NCI-H460 (cell line): Measurements from ENCODE around the gene POU3F3. TPM values are rescaled to one million over a fixed set of nuclear protein-coding genes. Genes with fewer than 3 reads are reported as not detected.

Experiments
- DNase-seq: peaks from one replicate; pipeline ENCODE4 v3.0.0-alpha.2; 2016; ENCODE audit warnings: low read depth; ENCODE audit errors: extremely low read depth
- total RNA-seq: library from RNA; depleted of rRNA; stranded (reverse); fragments of >200 nt; shearing (Covaris generic); gene quantifications from 2 replicates; pipeline ENCODE4 v1.2.3, GENCODE V29; 2014

The POU3F3 gene
- total RNA-seq, 1 experiment from 2014 or later = not detected

DNA sequence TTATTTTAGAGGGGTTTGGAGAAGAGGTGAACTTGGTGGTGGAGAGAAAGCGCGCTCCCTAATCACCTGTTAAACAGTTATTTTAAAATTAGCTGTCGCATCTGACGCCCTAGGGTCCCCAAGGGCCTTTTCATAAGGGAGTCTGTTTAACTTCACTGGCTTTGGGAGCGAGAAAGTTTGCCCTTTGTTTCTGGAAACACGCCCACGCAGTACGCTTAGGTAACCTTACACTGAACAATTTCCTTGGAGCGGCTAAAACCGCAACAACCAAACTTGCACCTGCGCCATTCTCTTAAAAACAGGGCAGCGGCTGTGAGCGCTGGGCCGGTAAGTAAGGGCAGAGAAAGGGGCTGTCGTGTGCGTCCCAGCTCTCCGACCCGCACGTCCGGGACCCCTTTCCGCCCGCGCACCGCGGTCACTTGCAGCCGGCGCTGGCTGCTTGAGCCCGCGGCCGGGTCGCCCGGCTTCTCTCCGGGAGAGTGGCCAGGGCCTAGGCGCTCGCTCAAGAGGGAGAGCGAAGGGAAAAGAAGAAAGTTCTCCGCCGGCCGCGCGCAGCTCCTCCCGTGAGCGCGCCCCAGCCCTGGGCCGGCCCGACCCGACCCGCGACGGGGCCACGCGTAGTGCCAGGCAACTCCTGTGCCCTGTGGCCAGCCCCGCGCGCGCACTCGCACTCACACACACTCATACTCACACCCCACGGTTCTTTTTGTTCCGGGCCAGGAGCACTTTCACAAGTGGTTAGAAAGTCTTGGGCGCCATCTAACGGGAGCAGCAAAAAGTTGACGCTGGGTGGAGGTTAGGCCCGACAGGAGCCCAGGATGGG, 19.2 kb downstream of the POU3F3 start:
- DNase-seq = peak; percentile 79

DNA sequence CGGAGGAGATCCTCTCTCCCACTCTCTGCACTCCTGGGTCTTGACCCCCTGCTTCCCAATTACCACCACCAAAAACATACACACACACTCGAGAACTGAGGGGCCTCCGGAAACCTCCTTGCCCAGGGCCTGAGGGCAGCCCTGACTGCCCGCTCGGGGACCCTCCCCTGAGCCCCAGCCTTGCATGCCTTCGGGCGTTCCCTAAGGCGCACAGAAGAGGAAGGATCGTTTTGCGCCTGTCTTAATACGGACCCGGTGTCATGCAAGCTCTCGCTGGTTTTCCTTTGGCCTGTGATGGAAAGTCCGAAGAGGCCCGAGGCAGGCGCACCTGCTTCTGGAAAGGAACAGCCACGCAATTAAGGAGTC, 19.8 kb downstream of the POU3F3 start:
- DNase-seq = no peak

DNA sequence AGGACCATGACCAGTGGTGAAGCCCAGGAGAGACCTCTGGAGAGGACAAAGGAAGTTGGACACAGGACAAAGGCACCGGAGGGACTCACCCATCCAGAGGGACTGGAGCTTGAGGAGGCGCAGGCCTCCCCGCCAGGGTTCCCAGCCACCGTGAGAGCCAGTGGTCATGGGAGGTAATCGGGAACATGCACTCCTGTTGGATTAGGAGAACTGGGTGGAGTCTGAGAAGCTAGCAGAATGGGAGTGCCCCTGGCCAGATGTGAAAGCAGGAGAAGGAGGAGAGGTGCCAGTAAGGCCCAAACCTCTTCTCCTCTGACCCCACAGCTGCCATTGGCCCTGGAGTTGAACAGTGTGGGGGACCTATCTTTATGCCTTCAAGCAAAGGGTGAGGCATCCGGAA, 20.3 kb downstream of the POU3F3 start:
- DNase-seq = no peak

- DNase-seq = no peak
These were observed 21.3 kb downstream of the POU3F3 start for GRCh38 chr2:104875262-104875661.

DNA sequence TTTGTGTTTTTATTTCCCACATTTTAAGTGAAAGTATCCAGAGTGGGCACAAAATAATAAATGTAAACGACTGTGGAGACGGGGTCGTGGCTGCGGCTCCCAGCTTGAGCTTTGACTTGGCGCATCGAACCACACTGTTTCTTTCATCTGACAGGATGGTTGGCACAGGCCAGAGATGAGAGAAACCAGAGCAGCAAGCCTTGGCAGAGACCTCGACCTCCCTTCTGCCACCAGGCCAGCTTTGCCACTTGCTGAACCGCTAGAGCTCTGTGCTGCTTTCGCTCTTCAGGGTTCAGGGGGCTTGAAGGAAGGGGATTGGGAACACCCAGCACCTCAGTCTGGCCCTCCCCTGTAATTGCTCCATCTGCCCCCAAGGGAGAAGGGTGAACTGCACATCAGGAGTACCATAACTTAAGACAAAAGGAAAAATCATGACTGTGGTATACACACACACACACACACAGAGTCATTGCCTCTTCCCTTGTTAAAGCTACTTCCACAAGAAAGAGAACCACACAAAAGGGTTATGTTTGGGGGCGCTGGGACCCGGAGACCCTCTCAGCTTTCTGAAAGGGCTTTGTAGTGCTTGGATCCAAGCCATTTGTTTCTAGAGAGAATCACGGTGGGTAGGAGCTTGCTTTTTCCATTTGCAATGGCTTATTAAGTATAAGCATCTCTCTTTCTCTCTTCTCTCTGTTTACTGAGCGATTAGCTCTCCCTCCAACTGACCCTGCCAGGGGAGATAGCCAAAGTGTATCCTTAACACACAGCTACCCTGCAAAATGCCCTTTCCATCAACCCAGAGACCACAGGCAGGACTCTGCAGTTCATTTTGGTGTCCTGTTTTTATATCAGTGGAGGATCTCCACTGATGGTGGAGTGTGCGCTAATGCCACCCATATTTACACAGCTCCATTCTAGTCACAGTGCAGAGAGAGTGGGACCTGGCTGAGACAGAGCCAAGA, 23.0 kb downstream of the POU3F3 start:
- DNase-seq = no peak

GRCh38 chr2:104878863-104879512, 25.1 kb downstream of the POU3F3 start:
- no peak for DNase-seq

DNA sequence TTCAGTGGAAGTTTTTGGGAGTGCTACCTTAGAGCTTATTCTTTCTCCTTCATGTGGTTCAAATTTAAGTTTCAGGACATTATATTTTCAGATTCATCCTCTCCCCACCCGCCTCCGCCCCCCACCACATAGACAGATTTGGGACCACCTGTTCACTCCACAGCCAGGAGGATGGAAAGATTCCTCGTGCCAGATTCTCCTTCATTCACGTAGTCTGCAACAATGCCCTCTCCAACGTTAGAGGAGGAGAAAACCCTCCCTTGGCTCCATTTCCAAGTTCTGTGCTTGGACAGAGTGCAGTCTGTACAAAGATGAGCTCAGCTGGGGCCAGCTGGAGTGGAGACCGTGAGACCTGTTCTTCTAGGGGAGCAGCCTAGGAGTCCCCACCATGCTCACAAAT, 26.2 kb downstream of the POU3F3 start:
- DNase-seq = no peak

- no peak for DNase-seq
These were observed 29.4 kb downstream of the POU3F3 start for GRCh38 chr2:104883357-104883756.

GRCh38 chr2:104885119-104885782, 31.3 kb downstream of the POU3F3 start:
- no peak for DNase-seq

GRCh38 chr2:104887676-104888075, 33.8 kb downstream of the POU3F3 start:
- no peak for DNase-seq

DNA sequence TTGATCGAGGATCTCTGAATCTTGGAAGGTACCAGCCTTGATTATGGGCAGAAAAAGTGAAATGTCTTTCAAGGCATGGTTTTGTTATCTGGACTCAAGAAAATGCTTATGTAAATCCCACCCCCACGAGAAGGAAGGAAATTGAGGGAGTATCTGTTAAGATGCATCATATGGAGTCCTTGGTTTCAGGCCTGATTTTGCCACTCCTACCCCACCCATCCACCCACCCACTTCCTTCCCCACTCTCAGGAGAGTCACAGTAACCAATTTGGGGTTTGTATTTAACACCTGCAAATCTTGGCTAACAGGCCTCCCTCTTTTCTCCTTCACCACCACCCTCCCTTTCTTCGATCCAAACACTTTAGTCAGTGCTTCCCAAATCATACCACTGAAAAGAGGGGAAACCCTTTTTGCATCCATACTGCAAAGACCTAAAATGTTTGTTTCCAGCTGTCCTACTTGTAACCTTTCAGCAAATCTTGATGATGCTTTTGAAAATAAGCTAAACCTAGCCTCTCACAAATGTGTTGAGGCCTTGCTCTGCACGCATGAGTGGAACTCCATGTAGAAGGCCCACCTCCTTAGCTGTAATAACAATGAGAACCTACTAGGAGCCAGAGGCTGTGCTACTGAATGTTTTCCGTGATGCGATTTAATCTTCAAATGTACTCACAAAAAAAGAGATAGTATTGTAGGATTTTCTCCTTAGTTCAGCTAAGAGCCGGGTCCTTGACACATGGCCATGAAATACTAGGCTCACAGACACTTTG, 34.8 kb downstream of the POU3F3 start:
- DNase-seq = no peak

- DNase-seq = no peak
These were observed 35.5 kb downstream of the POU3F3 start for GRCh38 chr2:104889291-104889959.

DNA sequence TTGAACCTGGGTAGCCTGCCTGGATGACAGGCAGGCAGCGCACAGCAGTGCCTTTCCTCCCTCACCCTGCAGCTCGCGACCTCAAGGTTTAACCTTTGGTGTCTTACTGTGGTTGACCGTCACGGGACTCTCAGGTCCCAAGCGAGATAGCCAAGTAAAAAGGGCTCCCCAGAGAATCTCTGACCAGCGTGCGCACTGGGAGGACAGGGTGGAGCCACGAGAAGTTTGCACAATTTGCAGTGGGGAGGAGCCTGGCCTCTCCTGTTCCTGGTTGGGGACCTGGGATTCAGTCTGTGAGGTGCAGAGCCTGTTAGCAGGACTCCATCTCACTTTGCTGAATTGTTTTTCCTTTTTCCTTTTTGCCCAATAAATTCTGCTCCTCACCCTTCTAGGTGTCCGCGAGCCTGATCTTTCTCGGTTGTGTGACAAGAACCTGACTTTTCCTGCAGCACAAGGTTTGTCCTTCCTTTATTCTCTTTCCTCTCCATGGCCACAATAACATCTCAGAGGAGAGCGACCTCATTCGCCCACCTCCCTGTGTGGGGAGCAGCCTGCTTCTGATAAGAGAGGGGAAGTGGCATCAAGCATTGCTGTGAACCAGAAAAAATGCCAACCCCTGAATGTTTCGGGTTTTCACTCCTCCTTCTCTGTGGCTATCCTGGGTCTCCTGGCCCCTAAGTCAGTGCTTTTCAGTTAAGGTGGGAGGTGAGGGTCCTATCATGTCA, 36.2 kb downstream of the POU3F3 start:
- no peak for DNase-seq

- DNase-seq = no peak
These were observed 36.8 kb downstream of the POU3F3 start for GRCh38 chr2:104890685-104891069.

DNA sequence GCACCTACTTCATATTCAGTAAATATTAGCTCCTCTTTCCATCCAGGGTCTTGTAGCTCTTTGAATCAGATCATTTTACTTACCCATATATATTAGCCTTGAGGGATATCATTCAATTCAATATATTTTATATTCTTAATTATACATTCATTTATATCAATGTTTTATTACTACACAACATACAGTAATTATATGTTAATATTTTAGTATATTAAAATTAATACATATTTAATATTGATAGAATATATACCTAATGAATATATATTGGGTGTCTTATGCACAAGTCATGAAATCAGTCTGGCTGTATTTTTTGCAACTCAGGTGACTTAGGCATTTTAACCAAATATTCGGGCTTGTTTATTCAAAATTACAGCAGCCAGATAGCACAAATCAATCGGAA, 37.2 kb downstream of the POU3F3 start:
- DNase-seq = no peak

GRCh38 chr2:104896446-104896845, 42.5 kb downstream of the POU3F3 start:
- no peak for DNase-seq

GRCh38 chr2:104897515-104898184, 43.7 kb downstream of the POU3F3 start:
- DNase-seq = no peak

DNA sequence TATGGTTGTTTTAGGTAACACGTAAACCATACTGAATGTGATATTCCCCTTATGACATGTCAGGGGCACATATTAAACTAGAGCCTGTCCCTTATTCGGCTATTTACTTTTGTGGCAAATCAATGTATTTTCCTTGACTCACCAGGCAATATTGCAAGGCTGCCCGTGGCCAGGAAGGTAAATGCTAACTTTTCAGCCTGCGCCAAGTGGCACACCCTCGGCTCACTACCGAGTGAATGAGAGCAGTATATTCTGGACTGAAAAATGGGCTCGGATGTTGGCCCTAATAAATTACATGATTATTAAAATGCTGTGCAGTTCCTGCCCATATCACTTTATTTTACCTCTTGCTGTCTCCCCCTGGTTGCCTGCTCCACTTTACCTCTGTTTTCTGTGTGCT, 46.7 kb downstream of the POU3F3 start:
- DNase-seq = no peak
